Mesendoderm (in vitro differentiated cells): Measurements from ENCODE around the gene TSKU.

Experiments used
- DNase-seq: peaks from one replicate; pipeline ENCODE4 v3.0.0; 2013
- H2AK5ac ChIP-seq: 2 replicates; pipeline ENCODE4 v1.6.1; 2013; ENCODE audit warnings: low read length, inconsistent platforms
- H2BK120ac ChIP-seq: 2 replicates; pipeline ENCODE4 v1.6.1; 2013; ENCODE audit warnings: low read depth, mild to moderate bottlenecking, low read length, moderate library complexity, mixed read lengths
- H2BK15ac ChIP-seq: replicated peaks from 2 replicates; pipeline ENCODE4 v1.6.1; 2013; ENCODE audit warnings: low read depth, mild to moderate bottlenecking, moderate library complexity
- H2BK5ac ChIP-seq: 2 replicates; pipeline ENCODE4 v1.6.1; 2013; ENCODE audit warnings: low read length, inconsistent platforms
- H3K18ac ChIP-seq: 2 replicates; pipeline ENCODE4 v1.6.1; 2013; ENCODE audit warnings: mild to moderate bottlenecking, low read length, mixed read lengths
- H3K23ac ChIP-seq: one replicate; pipeline ENCODE4 v1.6.1; 2013; ENCODE audit warnings: low read length
- H3K27ac ChIP-seq: 2 replicates; pipeline ENCODE4 v1.5.1; 2013; ENCODE audit warnings: low read depth, mild to moderate bottlenecking, inconsistent platforms, low read length, moderate library complexity
- H3K27me3 ChIP-seq: 2 replicates; pipeline ENCODE4 v1.6.1; 2013; ENCODE audit warnings: low read length, control low read depth, mild to moderate bottlenecking, inconsistent platforms; ENCODE audit not compliant: insufficient read depth, poor library complexity
- H3K36me3 ChIP-seq: 2 replicates; pipeline ENCODE4 v1.6.1; 2013; ENCODE audit warnings: low read length, inconsistent platforms; ENCODE audit not compliant: control insufficient read depth, insufficient read depth
- H3K4ac ChIP-seq: one replicate; pipeline ENCODE4 v1.6.1; 2013; ENCODE audit warnings: low read depth, mild to moderate bottlenecking, low read length, moderate library complexity
- H3K4me1 ChIP-seq: 2 replicates; pipeline ENCODE4 v1.6.1; 2013; ENCODE audit warnings: low read depth, low read length, inconsistent platforms; ENCODE audit not compliant: control insufficient read depth
- H3K4me2 ChIP-seq: 2 replicates; pipeline ENCODE4 v1.6.1; 2013; ENCODE audit warnings: low read length
- H3K4me3 ChIP-seq: 2 replicates; pipeline ENCODE4 v1.5.1; 2013; ENCODE audit warnings: mild to moderate bottlenecking, low read length
- H3K56ac ChIP-seq: one replicate; pipeline ENCODE4 v1.6.1; 2013; ENCODE audit warnings: low read length
- H3K79me1 ChIP-seq: 2 replicates; pipeline ENCODE4 v1.6.1; 2013; ENCODE audit warnings: low read length, inconsistent platforms
- H3K79me2 ChIP-seq: 2 replicates; pipeline ENCODE4 v1.6.1; 2013; ENCODE audit warnings: mild to moderate bottlenecking, low read length; ENCODE audit not compliant: control insufficient read depth, insufficient read depth
- H3K9ac ChIP-seq: 2 replicates; pipeline ENCODE4 v1.6.1; 2013; ENCODE audit warnings: low read length, inconsistent platforms
- H4K5ac ChIP-seq: one replicate; pipeline ENCODE4 v1.6.1; 2013; ENCODE audit warnings: low read length
- H4K8ac ChIP-seq: one replicate; pipeline ENCODE4 v1.6.1; 2013; ENCODE audit warnings: low read depth, mild to moderate bottlenecking, control low read depth, low read length, moderate library complexity
- WGBS: extraction: QIAGEN DNeasy Blood & Tissue Kit; methylation state at CpG from one replicate; pipeline ENCODE4 v1.1.7; 2013; ENCODE audit warnings: low lambda C conversion rate, missing lambda C conversion rate; ENCODE audit not compliant: insufficient coverage; ENCODE audit errors: extremely low coverage; 5-methylcytosine and 5-hydroxymethylcytosine counted together

The TSKU gene

DNA sequence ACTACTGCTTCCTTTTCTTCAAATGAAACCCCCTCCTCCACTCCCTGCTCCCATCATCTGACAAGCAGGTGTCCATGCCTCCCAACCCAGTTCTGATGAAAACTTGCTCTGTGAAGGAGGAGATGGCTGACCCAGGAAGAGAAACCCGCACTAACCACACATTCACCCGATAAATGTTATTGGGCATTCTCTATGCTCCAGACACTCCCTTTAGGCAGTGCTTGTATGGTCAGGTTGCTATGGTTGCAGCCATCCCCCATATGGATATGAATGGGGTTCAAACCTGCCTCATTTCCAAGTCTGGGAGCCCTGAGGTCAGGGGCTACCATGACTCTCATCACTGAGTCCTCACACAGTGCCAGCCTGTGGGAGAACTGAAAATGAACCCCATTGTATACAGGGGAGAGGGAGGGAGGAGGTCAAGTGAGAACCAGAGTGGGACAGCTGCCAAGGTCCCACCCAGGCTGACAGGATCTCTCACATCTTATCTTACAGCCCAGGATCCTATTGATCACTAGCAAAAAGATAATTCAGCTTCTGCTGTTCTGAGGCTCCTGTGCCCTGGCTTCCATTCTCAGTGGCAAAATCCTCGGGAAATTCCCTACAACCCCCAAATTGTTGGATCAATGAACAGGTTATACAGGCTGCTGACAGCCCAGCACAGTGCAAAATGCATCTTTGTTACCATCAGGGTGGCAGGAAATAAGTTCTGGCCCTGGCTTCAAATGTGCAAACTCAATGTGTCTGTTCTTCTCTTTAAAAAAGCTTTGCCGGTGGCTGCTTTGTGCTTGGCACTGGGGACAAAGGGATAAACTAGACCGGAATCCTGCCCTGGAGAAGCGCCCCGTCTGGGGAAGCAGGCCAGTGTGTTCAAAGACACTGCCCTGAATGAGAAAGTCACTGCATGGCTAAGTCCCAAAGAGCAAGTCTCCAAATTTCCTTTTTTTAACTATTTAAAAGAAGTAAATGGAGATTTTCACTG, 54.8 kb downstream of the TSKU start:
- Histone ChIP-seq H3K4me3 (no peak overlapping the region), H3K4me1 (peaks cover 9% of the 10 kb centered on the region), H4K5ac (no peak overlapping the region), H4K8ac (no peak overlapping the region), H3K79me2 (no peaks in the 10 kb centered on the region), H3K56ac (no peak overlapping the region), H3K4ac (no peak overlapping the region), H2BK120ac (no peak overlapping the region), H3K18ac (no peak overlapping the region), H2AK5ac (no peak overlapping the region), H3K23ac (no peak overlapping the region), H3K9ac (peak overlapping the region; percentile 29), H3K27ac (no peak overlapping the region), H3K79me1 (no peaks in the 10 kb centered on the region), H2BK15ac (no peak overlapping the region), H3K36me3 (no peaks in the 10 kb centered on the region), H2BK5ac (peak overlapping the region; percentile 56), H3K27me3 (no peaks in the 10 kb centered on the region), H3K4me2 (no peak overlapping the region)
- no peak for DNase-seq
- no CpG with 5 or more reads among the region's 7 CpGs for WGBS

DNA sequence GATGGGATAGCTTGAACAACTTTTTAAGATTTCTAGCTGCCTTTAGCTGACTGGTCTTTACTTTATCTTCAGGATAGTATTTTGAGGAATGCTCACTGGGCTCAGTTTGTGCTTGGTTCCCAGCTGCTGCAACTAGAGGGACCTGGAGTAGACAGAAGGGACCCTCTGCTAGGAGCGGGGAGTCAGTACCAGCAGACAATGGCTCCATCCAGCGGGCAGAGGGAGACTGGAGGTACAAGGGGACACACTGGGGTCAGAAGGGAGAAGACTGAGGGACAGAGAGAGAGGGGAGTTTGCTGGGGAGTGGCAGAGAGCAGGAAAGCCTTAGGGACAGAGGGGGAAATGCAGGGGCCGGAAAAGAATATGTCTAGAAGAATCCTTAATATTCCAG, 55.5 kb downstream of the TSKU start:
- H3K4me3 ChIP-seq = no peak overlapping the region
- H3K4me2 ChIP-seq = no peak overlapping the region
- H3K56ac ChIP-seq = no peak overlapping the region
- no peak overlapping the region for H2BK5ac ChIP-seq
- H3K79me1 ChIP-seq = no peaks in the 10 kb centered on the region
- H3K4ac ChIP-seq = no peak overlapping the region
- no peak overlapping the region for H4K5ac ChIP-seq
- H3K4me1 ChIP-seq = peaks cover 9% of the 10 kb centered on the region
- no CpG with 5 or more reads among the region's 3 CpGs for WGBS
- H3K27ac ChIP-seq = no peak overlapping the region
- H2BK15ac ChIP-seq = no peak overlapping the region
- no peak overlapping the region for H2AK5ac ChIP-seq
- peak; percentile 90 for DNase-seq
- H3K18ac ChIP-seq = no peak overlapping the region
- H2BK120ac ChIP-seq = no peak overlapping the region
- H3K79me2 ChIP-seq = no peaks in the 10 kb centered on the region
- no peak overlapping the region for H3K9ac ChIP-seq
- no peak overlapping the region for H3K23ac ChIP-seq
- H3K36me3 ChIP-seq = no peaks in the 10 kb centered on the region
- H3K27me3 ChIP-seq = no peaks in the 10 kb centered on the region
- no peak overlapping the region for H4K8ac ChIP-seq

DNA sequence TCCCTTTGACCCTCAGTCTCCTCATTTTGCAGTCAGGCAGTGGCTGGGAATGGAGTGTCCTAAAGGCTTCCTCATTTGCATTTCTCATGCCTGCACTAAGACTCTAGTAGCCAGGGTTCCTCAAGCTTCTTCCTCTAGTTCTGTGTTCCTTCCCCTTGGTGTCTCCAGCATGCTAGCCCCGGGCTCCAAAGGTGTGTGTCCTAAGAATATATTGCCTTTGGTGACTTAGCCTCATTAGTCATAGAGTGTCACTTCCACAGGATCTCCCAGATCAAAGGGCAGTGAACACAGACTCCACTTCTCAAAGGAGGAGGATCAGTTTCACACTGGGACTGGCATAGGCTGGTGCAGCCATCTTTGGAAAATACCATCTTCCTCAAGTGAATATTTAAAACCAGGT, 56.2 kb downstream of the TSKU start:
- H3K27ac ChIP-seq = no peak overlapping the region
- H4K5ac ChIP-seq = no peak overlapping the region
- peaks cover 9% of the 10 kb centered on the region for H3K4me1 ChIP-seq
- no peak overlapping the region for H2BK5ac ChIP-seq
- no peak overlapping the region for H3K18ac ChIP-seq
- no peaks in the 10 kb centered on the region for H3K79me1 ChIP-seq
- H2BK120ac ChIP-seq = no peak overlapping the region
- no peak overlapping the region for H3K23ac ChIP-seq
- no peak overlapping the region for H3K4me2 ChIP-seq
- H2BK15ac ChIP-seq = no peak overlapping the region
- no CpG with 5 or more reads among the region's 1 CpG for WGBS
- no peaks in the 10 kb centered on the region for H3K27me3 ChIP-seq
- DNase-seq = no peak
- peak overlapping the region; percentile 37 for H2AK5ac ChIP-seq
- H4K8ac ChIP-seq = no peak overlapping the region
- no peaks in the 10 kb centered on the region for H3K79me2 ChIP-seq
- no peak overlapping the region for H3K56ac ChIP-seq
- no peaks in the 10 kb centered on the region for H3K36me3 ChIP-seq
- no peak overlapping the region for H3K4me3 ChIP-seq
- no peak overlapping the region for H3K9ac ChIP-seq
- H3K4ac ChIP-seq = no peak overlapping the region

DNA sequence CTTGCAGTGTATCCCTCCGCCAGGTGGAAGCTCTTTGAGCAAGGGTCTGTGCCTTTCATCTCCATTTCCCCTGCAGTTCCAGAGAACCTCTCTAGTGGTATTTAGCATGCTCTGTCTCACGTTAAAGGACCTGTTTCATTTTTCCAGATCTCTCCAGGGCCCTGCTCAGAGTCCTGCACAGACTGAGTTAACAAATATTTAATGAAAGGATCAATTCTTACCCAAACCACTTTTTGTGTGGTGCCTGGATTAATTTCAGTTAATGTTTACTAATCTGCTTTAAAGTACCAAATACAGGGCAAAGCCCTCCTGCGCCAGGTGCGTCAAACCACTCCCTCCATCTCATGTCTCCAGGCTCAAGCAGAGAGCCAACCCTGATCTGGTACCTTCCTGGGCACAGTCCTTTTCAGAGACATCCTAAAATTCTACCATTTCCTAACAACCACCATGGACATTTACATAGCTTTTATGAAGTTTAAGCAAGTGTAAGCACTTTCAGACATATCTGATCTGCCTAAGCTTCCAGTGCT, 58.8 kb downstream of the TSKU start:
- no peak overlapping the region for H4K8ac ChIP-seq
- no peak overlapping the region for H2BK120ac ChIP-seq
- H3K4me1 ChIP-seq = peaks cover 9% of the 10 kb centered on the region
- H3K9ac ChIP-seq = no peak overlapping the region
- H3K79me1 ChIP-seq = no peaks in the 10 kb centered on the region
- no peak overlapping the region for H2BK15ac ChIP-seq
- no peaks in the 10 kb centered on the region for H3K27me3 ChIP-seq
- H3K56ac ChIP-seq = no peak overlapping the region
- H3K4me3 ChIP-seq = no peak overlapping the region
- no peaks in the 10 kb centered on the region for H3K36me3 ChIP-seq
- no peak overlapping the region for H4K5ac ChIP-seq
- no peak for DNase-seq
- H2AK5ac ChIP-seq = no peak overlapping the region
- no peaks in the 10 kb centered on the region for H3K79me2 ChIP-seq
- H3K27ac ChIP-seq = no peak overlapping the region
- WGBS = no CpG with 5 or more reads among the region's 4 CpGs
- H2BK5ac ChIP-seq = no peak overlapping the region
- H3K18ac ChIP-seq = no peak overlapping the region
- no peak overlapping the region for H3K23ac ChIP-seq
- H3K4me2 ChIP-seq = no peak overlapping the region
- no peak overlapping the region for H3K4ac ChIP-seq

DNA sequence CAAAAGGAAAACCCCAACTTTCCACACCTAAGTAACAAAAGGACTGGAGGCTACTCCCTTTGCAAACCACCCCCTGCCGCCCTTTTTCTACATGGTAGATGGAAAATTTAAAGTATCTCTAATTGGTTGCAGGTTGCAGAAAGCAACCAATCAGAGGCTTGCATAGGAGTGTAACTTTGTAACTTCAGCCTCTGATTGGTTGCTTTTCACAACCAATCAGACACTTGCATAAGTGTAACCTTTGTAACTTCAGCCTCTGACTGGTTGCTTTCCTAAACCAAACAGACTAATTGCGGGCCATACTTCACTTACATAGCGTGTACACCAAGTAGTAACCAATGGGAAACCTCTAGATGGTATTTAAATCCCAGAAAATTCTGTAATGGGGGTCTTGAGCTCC, 60.8 kb downstream of the TSKU start:
- Histone ChIP-seq H3K36me3 (no peaks in the 10 kb centered on the region), H3K18ac (no peak overlapping the region), H2BK15ac (no peak overlapping the region), H3K4ac (no peak overlapping the region), H3K56ac (no peak overlapping the region), H3K9ac (no peak overlapping the region), H3K4me3 (no peak overlapping the region), H3K23ac (no peak overlapping the region), H3K27ac (no peak overlapping the region), H3K4me2 (no peak overlapping the region), H3K27me3 (no peaks in the 10 kb centered on the region), H4K5ac (no peak overlapping the region), H2BK120ac (no peak overlapping the region), H3K4me1 (no peaks in the 10 kb centered on the region), H4K8ac (no peak overlapping the region), H3K79me1 (no peaks in the 10 kb centered on the region), H2BK5ac (no peak overlapping the region), H3K79me2 (no peaks in the 10 kb centered on the region), H2AK5ac (no peak overlapping the region)
- no peak for DNase-seq
- no CpG with 5 or more reads among the region's 3 CpGs for WGBS
